Stimulated activated CD8-positive, alpha-beta memory T cell treated with anti-CD3 and anti-CD28 coated beads, Interleukin-7, amount 100 ng/mL, for 24 hours (primary cell): Measurements from ENCODE around the gene NCF4.

Source experiments
- DNase-seq: peaks from one replicate; pipeline ENCODE4 v3.0.0-alpha.2; 2020; ENCODE audit warnings: low read depth

NCF4 gene

GRCh38 chr22:36894266-36894665, 33.5 kb downstream of the NCF4 start:
- DNase-seq, result no peak

DNA sequence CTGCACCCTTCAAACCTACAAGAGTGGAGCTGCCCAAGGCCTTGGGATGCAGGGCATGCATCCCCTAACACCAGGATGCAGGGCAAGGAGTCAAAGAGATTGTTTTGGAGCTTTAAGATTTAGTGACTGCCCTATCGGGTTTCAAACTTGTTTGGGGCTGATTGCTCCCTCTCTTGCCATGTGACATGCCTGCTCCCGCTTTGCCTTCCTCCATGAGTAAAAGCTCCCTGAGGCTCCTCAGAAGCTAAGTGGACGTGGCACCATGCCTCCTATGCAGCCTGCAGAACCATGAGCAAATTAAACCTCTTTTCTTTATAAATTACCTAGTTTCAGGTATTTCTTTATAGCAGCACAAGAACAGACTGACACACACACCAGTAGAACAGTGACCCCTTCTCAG, 36.8 kb downstream of the NCF4 start:
- DNase-seq, result no peak

GRCh38 chr22:36898690-36899089, 37.9 kb downstream of the NCF4 start:
- no peak for DNase-seq

- DNase-seq, result no peak
These were observed 38.7 kb downstream of the NCF4 start for GRCh38 chr22:36899498-36899897.

- no peak for DNase-seq
These were observed 39.4 kb downstream of the NCF4 start for GRCh38 chr22:36900225-36900624.

GRCh38 chr22:36900880-36901279, 40.1 kb downstream of the NCF4 start:
- DNase-seq, result no peak

GRCh38 chr22:36901411-36902142, 40.8 kb downstream of the NCF4 start:
- DNase-seq, result no peak

- DNase-seq, result no peak
These were observed 41.5 kb downstream of the NCF4 start for GRCh38 chr22:36902143-36902926.

GRCh38 chr22:36904260-36904880, 43.6 kb downstream of the NCF4 start:
- DNase-seq, result no peak

DNA sequence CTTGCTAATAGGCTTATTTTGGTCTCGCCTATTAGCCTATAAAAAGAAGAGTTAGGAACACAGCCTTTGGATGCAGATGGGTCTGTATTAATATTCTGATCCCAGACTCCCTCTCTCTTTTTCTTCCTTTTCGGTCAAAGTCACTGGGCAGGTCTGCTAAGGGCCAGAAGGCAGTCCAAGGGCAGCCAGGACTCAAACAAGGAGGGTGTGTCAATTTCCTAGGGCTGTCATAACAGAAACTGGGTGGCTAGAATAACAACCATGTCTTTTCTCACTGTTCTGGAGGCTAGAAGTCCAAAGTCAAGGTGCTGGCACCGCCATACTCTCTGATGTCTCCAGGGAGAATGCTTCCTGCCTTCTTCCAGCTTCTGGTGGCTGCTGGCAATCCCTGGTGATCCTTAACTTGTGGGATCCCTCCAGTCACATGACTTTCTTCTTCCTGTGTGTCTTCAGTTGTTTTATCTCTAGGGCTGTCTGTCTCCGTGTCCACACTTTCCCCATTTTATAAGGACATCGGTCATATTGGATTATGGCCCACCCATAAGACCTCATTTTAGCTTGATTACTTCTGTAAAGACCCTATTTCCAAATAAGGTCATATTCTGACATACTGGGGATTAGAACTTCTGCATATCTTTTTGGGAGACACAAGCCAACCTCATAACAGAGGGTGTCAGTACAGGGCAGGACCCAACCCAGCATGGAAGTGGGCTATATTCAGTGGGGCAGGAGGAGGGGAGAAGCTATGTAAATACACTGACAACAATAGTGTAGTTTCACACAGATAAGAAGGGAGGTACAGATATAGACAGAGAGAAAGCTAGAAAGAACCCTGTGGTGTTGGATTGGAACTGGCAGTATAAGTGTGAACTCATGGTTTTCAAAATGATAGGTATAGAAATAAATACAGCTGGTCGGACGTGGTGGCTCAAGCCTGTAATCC, 46.7 kb downstream of the NCF4 start:
- DNase-seq, result no peak

DNA sequence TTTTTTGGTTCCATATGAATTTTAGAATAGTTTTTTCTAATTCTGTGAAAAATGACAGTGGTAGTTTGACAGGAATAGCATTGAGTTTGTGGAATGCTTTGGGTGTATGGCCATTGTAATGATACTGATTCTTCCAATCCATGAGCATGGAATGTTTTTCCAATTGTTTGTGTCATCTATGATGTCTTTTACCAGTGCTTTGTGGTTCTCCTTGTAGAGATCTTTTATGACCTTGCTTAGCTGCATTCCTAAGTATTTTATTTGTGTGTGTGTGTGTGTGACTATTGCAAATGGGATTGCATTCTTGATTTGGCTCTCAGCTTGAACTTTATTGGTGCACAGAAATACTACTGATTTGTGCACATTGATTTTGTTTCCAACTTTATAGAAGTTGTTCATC, 49.7 kb downstream of the NCF4 start:
- no peak for DNase-seq

DNA sequence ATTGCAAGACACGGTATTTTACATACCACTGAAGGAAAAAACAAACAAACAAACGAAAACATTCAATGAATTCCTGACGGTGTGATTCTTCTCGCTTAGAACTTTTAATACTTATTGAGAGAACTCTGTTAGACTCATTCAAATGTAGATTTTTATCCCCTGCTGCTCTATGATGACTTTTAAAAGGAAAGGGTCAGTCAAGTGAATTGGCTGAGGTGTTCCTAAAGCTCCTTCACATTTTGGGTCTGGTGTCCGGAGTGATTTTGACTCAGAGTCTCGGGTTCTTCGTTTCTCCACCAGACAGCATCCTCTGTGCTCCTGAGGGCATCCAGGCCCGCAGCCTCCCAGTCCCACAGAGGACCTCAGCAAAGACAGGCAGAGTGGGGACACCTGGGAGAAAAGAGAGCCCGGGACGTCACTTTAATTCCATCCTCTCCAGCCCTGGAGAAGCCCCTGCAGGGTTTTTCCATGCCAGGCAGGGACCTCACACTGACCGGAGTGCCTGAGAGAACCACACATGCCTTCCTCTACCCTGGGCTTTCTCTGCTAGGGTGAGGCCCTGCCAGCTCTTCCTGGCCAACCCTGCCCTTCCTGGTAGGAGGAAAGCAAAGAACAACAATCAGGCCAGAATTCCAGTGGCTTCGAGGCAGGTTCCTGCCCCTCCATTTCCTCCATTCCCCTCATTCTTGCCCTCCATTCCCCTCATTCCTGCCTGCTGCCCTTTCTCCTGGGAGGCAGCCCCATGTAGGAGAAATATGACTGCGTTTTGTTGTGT, 51.3 kb downstream of the NCF4 start:
- no peak for DNase-seq

DNA sequence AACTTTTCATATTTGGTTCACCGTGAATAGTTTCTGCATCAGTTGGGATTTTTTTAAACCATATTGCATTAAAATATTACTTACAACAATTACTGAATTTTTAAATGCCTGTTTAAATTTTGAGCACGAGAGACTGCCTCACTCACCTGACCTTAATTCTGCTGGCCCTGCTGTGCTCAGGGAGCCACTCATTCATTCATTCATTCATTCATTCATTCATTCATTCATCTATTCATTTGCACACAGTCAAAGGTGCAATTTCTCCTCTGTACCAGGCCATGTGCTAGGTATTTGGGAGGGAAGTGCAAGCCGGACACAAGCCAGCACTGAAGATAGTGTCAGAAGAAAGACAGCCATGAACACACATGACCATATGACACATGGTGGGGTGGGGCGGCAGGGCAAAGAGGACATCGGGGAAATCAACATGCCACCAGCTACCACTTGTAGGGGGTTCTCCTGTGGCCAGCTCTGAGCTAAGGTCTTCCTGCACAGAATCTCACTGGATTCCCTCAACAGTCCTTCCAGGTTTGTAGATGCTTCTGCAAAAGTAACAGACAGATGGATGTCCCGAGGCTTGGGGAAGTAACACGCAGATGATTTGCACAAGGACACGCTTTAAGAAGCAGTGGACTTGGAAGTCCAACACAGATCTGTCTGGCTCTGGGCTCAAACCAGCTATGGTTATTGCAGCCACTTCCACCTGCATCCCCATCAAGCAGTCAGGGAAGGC, 52.1 kb downstream of the NCF4 start:
- no peak for DNase-seq

DNA sequence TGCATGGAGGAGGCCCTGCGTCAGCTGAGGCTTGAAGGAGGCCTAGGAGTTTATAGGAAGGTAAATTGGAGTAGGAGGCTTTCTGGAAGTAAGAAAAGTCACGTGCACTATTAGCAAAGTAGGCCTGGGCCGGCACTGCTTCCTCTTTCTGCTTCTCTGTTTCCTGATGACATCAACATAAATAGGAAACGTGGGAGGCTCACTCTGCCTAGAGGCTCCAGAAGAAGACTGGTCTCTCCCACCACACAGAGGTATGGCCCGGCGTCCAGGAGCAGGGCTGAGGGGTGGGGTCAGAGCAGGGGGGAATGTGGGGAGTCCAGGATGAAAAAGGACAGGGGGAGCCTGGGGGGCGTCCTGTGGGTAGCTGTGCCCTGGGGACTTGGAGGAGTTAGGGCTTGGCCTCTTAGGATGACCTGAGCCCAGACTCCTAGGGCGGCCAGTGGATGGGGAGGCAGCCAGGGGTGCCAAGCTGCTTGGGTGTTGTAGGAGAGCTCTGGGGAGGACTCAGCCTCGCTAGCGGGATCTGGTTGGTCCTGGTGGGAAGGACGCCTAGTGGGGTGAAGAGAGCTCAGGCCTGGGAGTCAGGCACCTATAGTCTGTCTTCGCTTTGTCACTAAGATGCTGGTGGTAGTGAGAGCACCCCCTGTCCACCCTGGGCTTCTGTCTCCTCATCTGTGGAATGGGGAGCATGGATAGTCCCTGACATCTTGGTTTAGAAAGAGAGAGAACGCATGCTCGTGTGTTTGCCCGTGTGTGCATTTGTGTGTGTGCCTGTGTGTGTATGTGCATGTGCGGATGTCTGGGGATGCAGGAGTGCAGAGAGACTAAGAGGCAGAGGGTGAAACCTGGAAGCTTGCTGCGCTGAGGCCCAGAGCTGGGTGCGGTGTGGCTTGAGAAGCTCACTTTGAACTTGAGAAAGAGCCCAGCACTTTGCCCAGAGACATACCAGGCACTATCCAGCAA, 52.9 kb downstream of the NCF4 start, which contains the start of gene CSF2RB:
TSS of gene CSF2RB (plus strand) at position 202 of the 963 bp plus-strand sequence. CDS start 8,580 bp downstream, outside the sequence.
- no peak for DNase-seq

- DNase-seq, result no peak
These were observed 53.6 kb downstream of the NCF4 start for GRCh38 chr22:36914390-36914752.

DNA sequence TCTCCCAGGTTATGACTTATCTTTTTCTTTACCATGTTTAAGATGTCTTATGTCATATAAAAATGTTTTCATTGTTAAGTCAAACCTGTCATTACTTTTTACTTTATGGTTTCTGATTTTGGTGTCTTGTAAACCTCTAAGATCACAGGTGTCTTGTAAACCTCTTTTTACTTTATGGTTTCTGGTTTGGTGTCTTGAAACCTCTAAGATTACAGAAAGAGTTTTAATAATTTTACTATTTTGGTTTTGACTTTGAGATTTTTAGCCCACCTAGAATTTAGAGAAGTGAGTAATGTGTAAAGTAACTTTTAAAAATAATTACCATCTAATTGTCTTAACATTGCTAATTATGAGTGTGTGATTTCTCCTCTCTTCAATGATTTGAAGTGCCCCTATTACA, 55.2 kb downstream of the NCF4 start:
- no peak for DNase-seq

DNA sequence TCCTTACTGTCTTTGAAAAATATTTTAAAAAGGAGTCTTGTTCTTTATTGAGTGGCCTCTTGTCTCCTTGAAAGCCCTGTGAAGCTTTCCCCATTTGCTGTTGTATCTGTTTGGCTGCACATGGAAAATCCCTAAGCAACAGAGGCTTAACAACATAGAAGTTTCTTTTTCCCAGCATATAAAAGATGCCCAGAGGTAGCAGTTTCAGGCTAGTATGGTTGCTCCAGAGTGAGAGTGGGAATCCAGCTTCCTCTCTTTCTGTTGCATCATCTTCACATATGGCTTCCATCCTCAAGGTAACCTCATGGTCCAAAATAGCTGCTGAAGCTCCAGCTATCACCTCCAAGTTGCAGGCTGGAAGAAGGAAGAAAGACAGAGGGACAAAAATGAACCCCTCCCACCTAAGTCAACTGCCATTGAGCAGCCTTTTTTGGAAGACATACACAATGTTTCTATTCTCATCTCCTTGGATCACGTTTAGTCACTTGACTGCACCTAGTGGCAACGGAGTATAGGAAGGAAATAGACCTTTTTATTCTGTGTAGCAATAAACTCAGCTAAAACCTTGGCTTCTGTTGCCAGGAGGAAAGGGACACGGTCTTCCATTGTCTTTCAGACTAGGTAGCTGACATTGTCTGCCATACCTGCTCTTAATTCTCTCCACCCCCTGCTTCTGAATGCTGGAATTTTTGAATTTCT, 57.9 kb downstream of the NCF4 start:
- DNase-seq, result no peak

DNA sequence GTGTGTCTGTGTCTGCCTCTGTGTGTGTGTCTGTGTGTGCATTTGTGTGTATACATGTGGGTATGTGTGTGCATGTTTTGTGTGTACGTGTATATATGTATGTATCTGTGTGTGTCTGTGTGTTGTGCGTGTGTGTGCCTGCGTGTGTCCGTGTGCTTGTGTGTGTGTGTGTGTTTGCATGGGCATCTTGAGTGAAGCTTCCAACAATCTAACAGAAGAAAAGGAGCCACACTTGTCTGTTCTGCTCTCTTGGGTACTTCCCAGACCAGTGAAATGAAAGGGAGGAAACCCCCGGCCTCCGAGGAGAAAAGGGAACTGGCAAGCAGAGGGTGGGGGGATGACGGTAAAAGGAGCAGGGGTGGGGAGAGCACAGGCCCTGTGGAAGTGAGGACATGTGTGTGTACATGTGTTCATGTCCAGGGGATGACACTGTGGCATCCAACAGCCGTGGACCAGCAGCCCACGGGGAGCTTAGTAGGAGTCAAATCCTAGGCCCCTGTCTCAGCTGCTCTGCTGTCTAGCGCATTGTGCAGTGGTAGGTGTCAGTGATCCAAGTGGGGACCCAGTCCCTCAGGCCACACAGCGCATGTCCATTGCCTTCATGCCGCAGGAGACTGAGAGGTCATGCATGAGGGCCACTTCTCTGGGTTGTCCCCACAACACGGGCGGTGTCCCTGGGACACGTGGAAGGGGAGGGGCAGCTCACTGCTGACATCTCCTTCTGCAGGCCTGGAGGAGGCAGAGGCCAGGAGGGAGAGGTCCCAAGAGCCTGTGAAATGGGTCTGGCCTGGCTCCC, 60.7 kb downstream of the NCF4 start:
- DNase-seq, result no peak
